IMR-90 (cell line): ENCODE data around the gene NMUR1. TPM values are rescaled to one million over a fixed set of nuclear protein-coding genes. Genes with fewer than 3 reads are reported as not detected.

Source experiments
- ATAC-seq: fragments of 200-7000 bp; cut with Tn5 transposase; 2 replicates; pipeline ENCODE4 v1.9.1; 2020; ENCODE audit warnings: low read depth, mild to moderate bottlenecking, moderate library complexity
- BruUV-seq: library from RNA; stranded (reverse); fragments of 400-500 nt; replicated peaks from 2 replicates; lab custom pipeline; 2021; lab: Mats Ljungman, UMichigan
- CTCF ChIA-PET: fragments of 300-600 bp; formaldehyde crosslinking; extraction: SDS; loops from one replicate; lab custom pipeline; 2021; ENCODE audit warnings: antibody characterized with exemption; lab: Yijun Ruan, JAX
- POLR2A ChIA-PET: fragments of 300-600 bp; sonication (Branson Sonifier 250); formaldehyde crosslinking; loops from one replicate; lab custom pipeline; 2022; ENCODE audit warnings: antibody characterized with exemption; ENCODE audit not compliant: unreplicated experiment; lab: Charles Lee
- DNase-seq: peaks from one replicate; pipeline ENCODE4 v3.0.0; 2013
- H2AFZ ChIP-seq: replicated peaks from 2 replicates; pipeline ENCODE3; 2013; ENCODE audit warnings: low read length, mild to moderate bottlenecking; ENCODE audit not compliant: poor library complexity
- H2AK5ac ChIP-seq: 2 replicates; pipeline ENCODE4 v1.6.1; 2013; ENCODE audit warnings: low read depth, low read length, inconsistent platforms
- H2AK9ac ChIP-seq: replicated peaks from 2 replicates; pipeline ENCODE3; 2013; ENCODE audit warnings: mild to moderate bottlenecking, low read depth, low read length, moderate library complexity; ENCODE audit not compliant: poor library complexity
- H2BK120ac ChIP-seq: 2 replicates; pipeline ENCODE4 v1.6.1; 2013; ENCODE audit warnings: low read depth, low read length, inconsistent platforms
- H2BK15ac ChIP-seq: 3 replicates; pipeline ENCODE4 v1.6.1; 2013; ENCODE audit warnings: low read depth, low read length, inconsistent platforms
- H2BK20ac ChIP-seq: 2 replicates; pipeline ENCODE4 v1.6.1; 2013; ENCODE audit warnings: low read depth, mild to moderate bottlenecking, inconsistent platforms, low read length, moderate library complexity
- H2BK5ac ChIP-seq: 2 replicates; pipeline ENCODE4 v1.6.1; 2013; ENCODE audit warnings: mild to moderate bottlenecking, low read depth, low read length, inconsistent platforms; ENCODE audit not compliant: poor library complexity, severe bottlenecking
- H3K14ac ChIP-seq: replicated peaks from 2 replicates; pipeline ENCODE4 v1.6.1; 2013; ENCODE audit warnings: low read depth, low read length, inconsistent platforms
- H3K18ac ChIP-seq: 2 replicates; pipeline ENCODE4 v1.6.1; 2013; ENCODE audit warnings: low read depth, low read length, control low read depth
- H3K23ac ChIP-seq: 2 replicates; pipeline ENCODE4 v1.6.1; 2013; ENCODE audit warnings: low read depth, low read length, inconsistent platforms
- H3K27ac ChIP-seq: 2 replicates; pipeline ENCODE4 v1.5.1; 2013; ENCODE audit warnings: mild to moderate bottlenecking, control low read depth, low read length; ENCODE audit not compliant: insufficient read depth
- H3K27me3 ChIP-seq: 2 replicates; pipeline ENCODE4 v1.6.1; 2013; ENCODE audit warnings: low read length; ENCODE audit not compliant: control insufficient read depth, insufficient read depth
- H3K36me3 ChIP-seq: 2 replicates; pipeline ENCODE4 v1.6.1; 2013; ENCODE audit warnings: low read length, mixed read lengths; ENCODE audit not compliant: control insufficient read depth, insufficient read depth
- H3K4ac ChIP-seq: 2 replicates; pipeline ENCODE4 v1.6.1; 2013; ENCODE audit warnings: low read depth, low read length, inconsistent platforms
- H3K4me1 ChIP-seq: 2 replicates; pipeline ENCODE4 v1.6.1; 2013; ENCODE audit warnings: low read length, mixed read lengths; ENCODE audit not compliant: control insufficient read depth, insufficient read depth
- H3K4me2 ChIP-seq: 2 replicates; pipeline ENCODE4 v1.6.1; 2013; ENCODE audit warnings: low read depth, mild to moderate bottlenecking, control low read depth, low read length, moderate library complexity
- H3K4me3 ChIP-seq: 2 replicates; pipeline ENCODE4 v1.5.1; 2013; ENCODE audit warnings: low read depth, mild to moderate bottlenecking, control low read depth, low read length, moderate library complexity; ENCODE audit not compliant: insufficient read depth
- H3K56ac ChIP-seq: 2 replicates; pipeline ENCODE4 v1.6.1; 2013; ENCODE audit warnings: low read length, inconsistent platforms; ENCODE audit not compliant: insufficient read depth; ENCODE audit errors: extremely low read depth
- H3K79me1 ChIP-seq, 2 experiments: 2 replicates each; pipeline ENCODE4 v1.6.1; 2013; ENCODE audit warnings: low read length in 2 of 2, inconsistent platforms in 1 of 2, low read depth in 1 of 2
- H3K9ac ChIP-seq: 2 replicates; pipeline ENCODE4 v1.6.1; 2013; ENCODE audit warnings: low read depth, low read length, control low read depth
- H3K9me1 ChIP-seq: 2 replicates; pipeline ENCODE4 v1.6.1; 2013; ENCODE audit warnings: low read length, inconsistent platforms; ENCODE audit not compliant: insufficient read depth
- H3K9me3 ChIP-seq: 2 replicates; pipeline ENCODE4 v1.6.1; 2013; ENCODE audit warnings: low read length; ENCODE audit not compliant: control insufficient read depth, insufficient read depth
- H4K20me1 ChIP-seq: 2 replicates; pipeline ENCODE4 v1.6.1; 2013; ENCODE audit warnings: low read length, inconsistent platforms; ENCODE audit not compliant: insufficient read depth
- H4K5ac ChIP-seq: 2 replicates; pipeline ENCODE4 v1.6.1; 2013; ENCODE audit warnings: mild to moderate bottlenecking, low read depth, low read length, control low read depth
- H4K8ac ChIP-seq, 2 experiments: 2 replicates each; pipeline ENCODE4 v1.6.1; 2013; ENCODE audit warnings: low read depth in 2 of 2, low read length in 2 of 2, control low read depth in 1 of 2, inconsistent platforms in 1 of 2
- H4K91ac ChIP-seq: 2 replicates; pipeline ENCODE4 v1.6.1; 2013; ENCODE audit warnings: low read depth, low read length, inconsistent platforms; ENCODE audit not compliant: insufficient read depth
- BHLHE40 ChIP-seq: fragments of 150-350 bp; IDR thresholded peaks from 2 replicates; pipeline ENCODE4 v1.6.1; 2016; ENCODE audit warnings: mild to moderate bottlenecking, low read depth, low read length
- CEBPB ChIP-seq: IDR thresholded peaks from 2 replicates; pipeline ENCODE4 v1.6.1; 2012; ENCODE audit warnings: low read depth, low read length, improper control_type of control experiment
- CHD1 ChIP-seq: IDR thresholded peaks from 2 replicates; pipeline ENCODE4 v1.6.1; 2012; ENCODE audit warnings: low read depth, low read length, improper control_type of control experiment
- CTCF ChIP-seq: conservative IDR thresholded peaks from 2 replicates; pipeline ENCODE4 v1.5.1; 2012; ENCODE audit warnings: mild to moderate bottlenecking, low read depth, low read length, improper control_type of control experiment
- FOS ChIP-seq: fragments of 150-350 bp; IDR thresholded peaks from 2 replicates; pipeline ENCODE4 v1.6.1; 2016; ENCODE audit warnings: low read depth, low read length
- MAFK ChIP-seq: IDR thresholded peaks from 2 replicates; pipeline ENCODE4 v1.6.1; 2012; ENCODE audit warnings: low read depth, low read length, improper control_type of control experiment
- MAZ ChIP-seq: IDR thresholded peaks from 2 replicates; pipeline ENCODE4 v1.6.1; 2012; ENCODE audit warnings: low read depth, mild to moderate bottlenecking, low read length, improper control_type of control experiment, moderate library complexity, borderline replicate concordance
- NFE2L2 ChIP-seq: fragments of 150-350 bp; IDR thresholded peaks from 2 replicates; pipeline ENCODE4 v1.6.1; 2016; ENCODE audit warnings: low read depth, mild to moderate bottlenecking, low read length
- POLR2A ChIP-seq: IDR thresholded peaks from 2 replicates; pipeline ENCODE4 v1.6.1; 2012; ENCODE audit warnings: mild to moderate bottlenecking, low read depth, low read length
- RAD21 ChIP-seq: IDR thresholded peaks from 2 replicates; pipeline ENCODE4 v1.6.1; 2012; ENCODE audit warnings: low read length, improper control_type of control experiment
- RCOR1 ChIP-seq: IDR thresholded peaks from 2 replicates; pipeline ENCODE4 v1.6.1; 2012; ENCODE audit warnings: mild to moderate bottlenecking, low read length, improper control_type of control experiment; ENCODE audit not compliant: insufficient replicate concordance
- SMC3 ChIP-seq: fragments of 150-350 bp; IDR thresholded peaks from 2 replicates; pipeline ENCODE4 v1.6.1; 2016; ENCODE audit warnings: low read depth, mild to moderate bottlenecking, antibody characterized with exemption, low read length, moderate library complexity
- WGBS, 2 experiments: methylation state at CpG; one replicate each; pipeline versions ENCODE4 v1.1.5 to v1.1.7; 2013; ENCODE audit warnings: missing lambda C conversion rate in 2 of 2; ENCODE audit not compliant: insufficient read length in 1 of 2; ENCODE audit errors: extremely low coverage in 2 of 2; 5-methylcytosine and 5-hydroxymethylcytosine counted together
- dilution Hi-C: fragments of 300-500 bp; cut with HindIII; formaldehyde crosslinking; loops from one replicate; pipeline ENCODE4 v1.14.3; 2018; ENCODE audit warnings: low sequenced_read_pairs; ENCODE audit not compliant: unreplicated experiment
- in situ Hi-C: fragments of 300-500 bp; cut with MboI; formaldehyde crosslinking; loops from 3 replicates; pipeline ENCODE4 v1.14.3; 2019; ENCODE audit warnings: low sequenced_read_pairs, inconsistent platforms, mixed read lengths
- intact Hi-C: fragments of 100-400 bp; cut with micrococcal nuclease; formaldehyde crosslinking; loops from 2 replicates; pipeline ENCODE4 v1.10.0; 2022
- polyA plus RNA-seq, 3 experiments: library from polyadenylated mRNA; depleted of rRNA; stranded (reverse); fragments of >200 nt; gene quantifications; 2 replicates each; pipeline ENCODE4 v1.2.3, GENCODE V29; 2012; ENCODE audit warnings: low replicate concordance in 1 of 3
- total RNA-seq: library from RNA; depleted of rRNA; stranded (reverse); fragments of >200 nt; gene quantifications from 2 replicates; pipeline ENCODE4 v1.2.3, GENCODE V29; 2012
- TF ChIP-seq, protein P1 (sequence below): fragments of 150-350 bp; IDR thresholded peaks from 2 replicates; pipeline ENCODE4 v1.6.1; 2016; ENCODE audit warnings: low read depth, mild to moderate bottlenecking, low read length, moderate library complexity, borderline replicate concordance

Gene NMUR1
- total and polyA plus RNA-seq, 2 of the 4 experiments (the other 2 are of a cell fraction) = not detected

- Histone ChIP-seq H3K36me3 (no peaks in the 10 kb centered on the region), H2AFZ (no peak overlapping the region), H4K91ac (no peak overlapping the region), H4K8ac (no peak overlapping the region), H3K27ac (no peak overlapping the region), H3K23ac (no peak overlapping the region), H3K27me3 (peaks cover 27% of the 10 kb centered on the region), H3K79me1 (no peaks in the 10 kb centered on the region), H3K4ac (no peak overlapping the region), H2BK5ac (no peak overlapping the region), H2AK5ac (no peak overlapping the region), H2BK20ac (no peak overlapping the region), H3K56ac (no peak overlapping the region), H2BK15ac (no peak overlapping the region), H3K4me2 (no peak overlapping the region), H3K4me1 (no peaks in the 10 kb centered on the region), H3K4me3 (no peak overlapping the region), H4K5ac (no peak overlapping the region), H3K9me1 (no peaks in the 10 kb centered on the region), H2BK120ac (no peak overlapping the region), H3K14ac (no peak overlapping the region), H2AK9ac (no peak overlapping the region), H3K18ac (no peak overlapping the region), H3K9me3 (no peaks in the 10 kb centered on the region), H3K9ac (no peak overlapping the region), H4K20me1 (no peaks in the 10 kb centered on the region)
- 43% methylated on average over 2 of the region's 6 CpGs; no CpG with 5 or more reads in 1 of the 2 experiments for WGBS, 2 experiments
- BruUV-seq = no TSS peak
- no peak for DNase-seq
- dilution Hi-C loops (no loop called here), intact Hi-C loops (no loop called here), in situ Hi-C loops (no loop called here)
- ATAC-seq = no peak
- TF ChIP-seq MAFK = no peak
- no peak for TF ChIP-seq CHD1
- TF ChIP-seq, protein P1, sequence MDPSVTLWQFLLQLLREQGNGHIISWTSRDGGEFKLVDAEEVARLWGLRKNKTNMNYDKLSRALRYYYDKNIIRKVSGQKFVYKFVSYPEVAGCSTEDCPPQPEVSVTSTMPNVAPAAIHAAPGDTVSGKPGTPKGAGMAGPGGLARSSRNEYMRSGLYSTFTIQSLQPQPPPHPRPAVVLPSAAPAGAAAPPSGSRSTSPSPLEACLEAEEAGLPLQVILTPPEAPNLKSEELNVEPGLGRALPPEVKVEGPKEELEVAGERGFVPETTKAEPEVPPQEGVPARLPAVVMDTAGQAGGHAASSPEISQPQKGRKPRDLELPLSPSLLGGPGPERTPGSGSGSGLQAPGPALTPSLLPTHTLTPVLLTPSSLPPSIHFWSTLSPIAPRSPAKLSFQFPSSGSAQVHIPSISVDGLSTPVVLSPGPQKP = no peak
- TF ChIP-seq SMC3 = no peak
- no peak for TF ChIP-seq BHLHE40
- TF ChIP-seq POLR2A = no peak
- TF ChIP-seq CEBPB = no peak
- no peak for TF ChIP-seq FOS
- TF ChIP-seq RCOR1 = no peak
- TF ChIP-seq RAD21 = no peak
- TF ChIP-seq NFE2L2 = no peak
- TF ChIP-seq CTCF = no peak
- TF ChIP-seq MAZ = no peak
- ChIA-PET POLR2A (no interaction called here), CTCF (no interaction called here)
These were observed 5.7 kb upstream of the NMUR1 start for GRCh38 chr2:231535961-231536360.
